DMS153 (cell line): ENCODE results near the gene OR10K2.

Source experiments
- DNase-seq: peaks from one replicate; lab custom pipeline; 2025; lab: John Stamatoyannopoulos, UW

Gene OR10K2

GRCh38 chr1:158371188-158371953 is 54.7 kb downstream of the OR10K2 start:
- DNase-seq: no peak
